GM12878 (cell line): ENCODE measurements around the gene DLG2. TPM values are rescaled to one million over a fixed set of nuclear protein-coding genes. Genes with fewer than 3 reads are reported as not detected.

Experiments
- ATAC-seq: fragments of 200-7000 bp; cut with Tn5 transposase; 3 replicates; pipeline ENCODE4 v1.9.1; 2020; ENCODE audit warnings: mild to moderate bottlenecking, moderate library complexity
- BruUV-seq: library from RNA; stranded (reverse); fragments of 400-500 nt; replicated peaks from 2 replicates; lab custom pipeline; 2021; lab: Mats Ljungman, UMichigan
- CTCF ChIA-PET: fragments of 300-600 bp; sonication (Branson Sonifier 250); formaldehyde crosslinking; extraction: SDS; loops from one replicate; lab custom pipeline; 2021; ENCODE audit warnings: inconsistent platforms; lab: Yijun Ruan, JAX
- POLR2A ChIA-PET: fragments of 350-600 bp; formaldehyde crosslinking; extraction: SDS; loops from one replicate; lab custom pipeline; 2021; ENCODE audit warnings: inconsistent platforms; lab: Charles Lee
- RAD21 ChIA-PET: fragments of 300-600 bp; sonication (Branson Sonifier 250); formaldehyde crosslinking; loops from one replicate; lab custom pipeline; 2023; ENCODE audit warnings: antibody characterized with exemption; ENCODE audit not compliant: unreplicated experiment; lab: Charles Lee
- SMC1A ChIA-PET: fragments of 300-600 bp; sonication (Branson Sonifier 250); formaldehyde crosslinking; loops from one replicate; lab custom pipeline; 2023; ENCODE audit not compliant: unreplicated experiment, uncharacterized antibody; lab: Charles Lee
- DNase-seq: peaks from one replicate; pipeline ENCODE4 v3.0.0-alpha.2; 2011; ENCODE audit warnings: low read depth, low spot score
- FAIRE-seq: peaks from 3 replicates; lab custom pipeline; 2011; peaks lifted over from hg19 to GRCh38; lab: Jason Lieb, UNC
- H2AFZ ChIP-seq: 2 replicates; pipeline ENCODE4 v1.6.0; 2011; ENCODE audit warnings: low read depth, low read length, control low read depth; ENCODE audit not compliant: control insufficient read depth
- H3K27ac ChIP-seq: 2 replicates; pipeline ENCODE4 v1.5.1; 2011; ENCODE audit warnings: control low read depth; ENCODE audit not compliant: control insufficient read depth, insufficient read depth
- H3K27me3 ChIP-seq, 2 experiments: replicated peaks in 1 of 2; 2 replicates each; pipeline versions ENCODE4 v1.6.0 to v1.6.1; 2011; ENCODE audit warnings: low read length in 1 of 2; ENCODE audit not compliant: control insufficient read depth in 2 of 2, insufficient read depth in 2 of 2
- H3K36me3 ChIP-seq, 2 experiments: 2 replicates each; pipeline ENCODE4 v1.5.1; 2011; ENCODE audit warnings: low read length in 1 of 2; ENCODE audit not compliant: control insufficient read depth in 2 of 2, insufficient read depth in 2 of 2
- H3K4me1 ChIP-seq: 2 replicates; pipeline ENCODE4 v1.6.1; 2011; ENCODE audit warnings: mild to moderate bottlenecking, low read length, moderate library complexity, mixed read lengths; ENCODE audit not compliant: control insufficient read depth, insufficient read depth
- H3K4me2 ChIP-seq: 2 replicates; pipeline ENCODE4 v1.6.0; 2011; ENCODE audit warnings: control low read depth; ENCODE audit not compliant: control insufficient read depth, insufficient read depth
- H3K4me3 ChIP-seq: fragments of 200-600 bp; sonication (generic); 2 replicates; pipeline ENCODE4 v1.5.1; 2016
- H3K79me2 ChIP-seq: 2 replicates; pipeline ENCODE4 v1.6.0; 2011; ENCODE audit warnings: low read length; ENCODE audit not compliant: control insufficient read depth, insufficient read depth
- H3K9ac ChIP-seq: 2 replicates; pipeline ENCODE4 v1.8.0; 2011; ENCODE audit warnings: low read length, control low read depth, mixed read lengths; ENCODE audit not compliant: control insufficient read depth, insufficient read depth
- H3K9me3 ChIP-seq: replicated peaks from 3 replicates; pipeline ENCODE4 v1.5.1; 2011; ENCODE audit warnings: mild to moderate bottlenecking, low read length; ENCODE audit not compliant: control insufficient read depth, insufficient read depth
- H4K20me1 ChIP-seq: 2 replicates; pipeline ENCODE4 v1.6.0; 2011; ENCODE audit not compliant: control insufficient read depth, insufficient read depth
- BCLAF1 ChIP-seq: fragments of 450-650 bp; IDR thresholded peaks from 2 replicates; pipeline ENCODE4 v1.6.1; 2017; ENCODE audit warnings: antibody characterized with exemption, mild to moderate bottlenecking, moderate library complexity
- HDGF ChIP-seq: fragments of 450-650 bp; IDR thresholded peaks from 2 replicates; pipeline ENCODE4 v1.6.1; 2016; ENCODE audit warnings: antibody characterized with exemption
- KDM1A ChIP-seq: fragments of 200-600 bp; sonication (generic); IDR thresholded peaks from 2 replicates; pipeline ENCODE4 v1.6.1; 2016; ENCODE audit warnings: borderline replicate concordance
- MEF2B ChIP-seq: fragments of 450-650 bp; IDR thresholded peaks from 2 replicates; pipeline ENCODE4 v1.6.1; 2018; ENCODE audit warnings: mild to moderate bottlenecking, moderate library complexity; ENCODE audit not compliant: partially characterized antibody, poor library complexity, severe bottlenecking
- MLLT1 ChIP-seq: fragments of 450-650 bp; IDR thresholded peaks from 2 replicates; pipeline ENCODE4 v1.6.1; 2016; ENCODE audit warnings: mild to moderate bottlenecking
- POU2F2 ChIP-seq: IDR thresholded peaks from 3 replicates; pipeline ENCODE4 v1.6.1; 2011; ENCODE audit warnings: low read depth, mild to moderate bottlenecking, low read length, borderline replicate concordance
- RB1 ChIP-seq: fragments of 450-650 bp; formaldehyde crosslinking; IDR thresholded peaks from 2 replicates; pipeline ENCODE4 v1.6.1; 2017; ENCODE audit warnings: mild to moderate bottlenecking, borderline replicate concordance
- TARDBP ChIP-seq: IDR thresholded peaks from 2 replicates; pipeline ENCODE4 v1.6.1; 2016; ENCODE audit warnings: borderline replicate concordance
- TCF12 ChIP-seq: IDR thresholded peaks from 2 replicates; pipeline ENCODE4 v1.6.1; 2011; ENCODE audit warnings: low read depth, mild to moderate bottlenecking, low read length
- TCF3 ChIP-seq: IDR thresholded peaks from 2 replicates; pipeline ENCODE4 v1.6.1; 2012; ENCODE audit warnings: low read depth, mild to moderate bottlenecking, low read length, borderline replicate concordance; ENCODE audit not compliant: insufficient read depth
- WGBS: methylation state at CpG from one replicate; pipeline ENCODE4 v1.1.6; 2016; ENCODE audit warnings: low lambda C conversion rate; ENCODE audit not compliant: insufficient replicate concordance, insufficient coverage; ENCODE audit errors: missing lambda C conversion rate; 5-methylcytosine and 5-hydroxymethylcytosine counted together
- in situ Hi-C: fragments of 300-500 bp; cut with MboI; formaldehyde crosslinking; loops from 9 replicates; pipeline ENCODE4 v1.14.3; 2018; ENCODE audit warnings: mixed read lengths
- intact Hi-C: fragments of 100-400 bp; cut with micrococcal nuclease; formaldehyde crosslinking; loops from one replicate; pipeline ENCODE4 v1.14.2; 2022; ENCODE audit not compliant: unreplicated experiment
- polyA plus RNA-seq, 11 experiments: library from polyadenylated mRNA; depleted of rRNA in 4 of 11; unstranded in 6 of 11; stranded (reverse) in 5 of 11; fragments of >200 nt; fragmentation: Nextera tagmentation in 4 of 11; fragmentation: Illumina TruSeq in 1 of 11; extraction: Ambion mirVana in 4 of 11; extraction: Trizol in 1 of 11; gene quantifications; 1 replicate in 1 of 11; 2 replicates in 10 of 11; pipeline versions ENCODE4 v1.2.1 to v1.2.3, GENCODE V29; 2011 to 2016; ENCODE audit warnings: inconsistent platforms in 2 of 11, missing spikeins in 2 of 11, low read depth in 1 of 11
- total RNA-seq, 4 experiments: library from RNA; depleted of rRNA in 3 of 4; stranded (reverse); fragments of >200 nt in 3 of 4; fragmentation: Illumina TruSeq in 1 of 4; extraction: Trizol in 1 of 4; gene quantifications; 2 replicates each; pipeline versions ENCODE4 v1.2.1 to v1.2.3, GENCODE V29; 2013 to 2021

The DLG2 gene
- total and polyA plus RNA-seq, 10 of the 15 experiments (the other 5 are each of a cell fraction or from before 2014, with no cell fraction given): 0.09 to 0.98 (median 0.35) TPM

GRCh38 chr11:85666687-85667086 lies 39.5 kb upstream of the DLG2 start:
- intact Hi-C loops (loop anchor here (10.0 kb wide), 1 partner anchor 628 kb away; no protein-coding TSS in a partner anchor), in situ Hi-C loops (no loop called here)
- H3K9ac ChIP-seq: no peak overlapping the region
- H2AFZ ChIP-seq: peak overlapping the region; percentile 99; the same call in 1 of the 2 replicates
- BruUV-seq: no TSS peak
- ATAC-seq: no peak
- ChIA-PET CTCF (interaction anchor here (1.0 to 4.0 kb wide), 2 partner anchors 18 to 19 kb away, joined by 3 to 21 read pairs; partner anchors contain the start of gene TMEM126A), SMC1A (interaction anchor here (0.8 to 2.3 kb wide), 3 partner anchors 13 to 44 kb away, joined by 3 to 6 read pairs (median 3); partner anchors contain the start of genes DLG2 and TMEM126B), RAD21 (no interaction called here), POLR2A (no interaction called here)
- H3K36me3 ChIP-seq: peaks cover 0 to 8% of the 10 kb centered on the region in 2 experiments; a peak in 1 of 4 replicates
- H4K20me1 ChIP-seq: peaks cover 10% of the 10 kb centered on the region; the same call in 1 of the 2 replicates
- DNase-seq: no peak
- H3K9me3 ChIP-seq: no peaks in the 10 kb centered on the region
- TF ChIP-seq MEF2B (no peak), BCLAF1 (no peak), TCF3 (no peak), TCF12 (no peak), POU2F2 (no peak), TARDBP (no peak), HDGF (no peak), MLLT1 (no peak), RB1 (no peak), KDM1A (no peak)
- no peak for FAIRE-seq
- no peak overlapping the region for H3K4me3 ChIP-seq
- H3K4me1 ChIP-seq: no peaks in the 10 kb centered on the region
- 73% methylated on average over 3 of the region's 3 CpGs for WGBS
- H3K27me3 ChIP-seq: no peaks in the 10 kb centered on the region
- H3K79me2 ChIP-seq: peaks cover 35% of the 10 kb centered on the region
- H3K27ac ChIP-seq: no peak overlapping the region
- H3K4me2 ChIP-seq: no peak overlapping the region
